HK-2 (cell line): ENCODE results near the gene ATP6V1E1.

Source experiments
- DNase-seq: peaks from one replicate; pipeline ENCODE4 v3.0.0-alpha.2; 2018; ENCODE audit not compliant: unreplicated experiment

The ATP6V1E1 gene

GRCh38 chr22:17542452-17542851 lies 86.1 kb downstream of the ATP6V1E1 start:
- no peak for DNase-seq
